H1 (cell line): ENCODE results near the gene FAM169A. TPM values are rescaled to one million over a fixed set of nuclear protein-coding genes. Genes with fewer than 3 reads are reported as not detected.

ENCODE experiments used
- ATF2 ChIP-seq: IDR thresholded peaks from 2 replicates; pipeline ENCODE4 v1.6.1; 2012; ENCODE audit warnings: low read length, inconsistent platforms
- CEBPB ChIP-seq: IDR thresholded peaks from 2 replicates; pipeline ENCODE4 v1.6.1; 2012; ENCODE audit warnings: low read depth, low read length
- CHD2 ChIP-seq: IDR thresholded peaks from 2 replicates; pipeline ENCODE4 v1.6.1; 2012; ENCODE audit warnings: low read length, improper control_type of control experiment
- CTCF ChIP-seq, 3 experiments: IDR thresholded peaks; 1 replicate in 2 of 3; 2 replicates in 1 of 3; pipeline versions ENCODE4 v1.5.1 to v1.6.1; 2011; ENCODE audit warnings: low read length in 3 of 3, mild to moderate bottlenecking in 3 of 3, inconsistent platforms in 2 of 3, low read depth in 1 of 3, moderate library complexity in 1 of 3; ENCODE audit not compliant: insufficient read depth in 1 of 3; ENCODE audit errors: control extremely low read depth in 1 of 3
- EGR1 ChIP-seq: IDR thresholded peaks from 2 replicates; pipeline ENCODE4 v1.6.1; 2011; ENCODE audit warnings: low read depth, low read length, borderline replicate concordance
- EZH2 ChIP-seq: fragments of 200-600 bp; sonication (generic); IDR thresholded peaks from 2 replicates; pipeline ENCODE4 v1.7.1; 2012; ENCODE audit warnings: low read depth, mild to moderate bottlenecking, moderate library complexity, low read length, inconsistent platforms; ENCODE audit not compliant: severe bottlenecking
- GABPA ChIP-seq: IDR thresholded peaks from 2 replicates; pipeline ENCODE4 v1.6.1; 2011; ENCODE audit warnings: mild to moderate bottlenecking, low read length, moderate library complexity, borderline replicate concordance; ENCODE audit not compliant: insufficient read depth
- JUND ChIP-seq: IDR thresholded peaks from 2 replicates; pipeline ENCODE4 v1.6.1; 2011; ENCODE audit warnings: mild to moderate bottlenecking, improper control_type of control experiment, low read length
- KDM1A ChIP-seq: fragments of 200-600, 300-600 bp; sonication (generic); IDR thresholded peaks from 2 replicates; pipeline ENCODE4 v1.7.1; 2016; ENCODE audit warnings: mild to moderate bottlenecking, low read length, borderline replicate concordance
- MAX ChIP-seq: IDR thresholded peaks from 2 replicates; pipeline ENCODE4 v1.6.1; 2012; ENCODE audit warnings: inconsistent platforms
- PHF8 ChIP-seq: fragments of 200-600 bp; sonication (generic); conservative IDR thresholded peaks from 2 replicates; pipeline ENCODE4 v1.7.1; 2012; ENCODE audit warnings: low read depth, mild to moderate bottlenecking, inconsistent platforms, low read length, moderate library complexity
- POLR2AphosphoS5 ChIP-seq: IDR thresholded peaks from 2 replicates; pipeline ENCODE4 v1.6.1; 2011; ENCODE audit warnings: low read depth, low read length
- SIRT6 ChIP-seq: IDR thresholded peaks from one replicate; pipeline ENCODE4 v1.7.1; 2012; ENCODE audit warnings: low read length, inconsistent platforms
- SIX5 ChIP-seq: IDR thresholded peaks from 2 replicates; pipeline ENCODE4 v1.6.1; 2011; ENCODE audit warnings: mild to moderate bottlenecking, low read depth, low read length
- SP2 ChIP-seq: IDR thresholded peaks from 2 replicates; pipeline ENCODE4 v1.6.1; 2012; ENCODE audit warnings: mild to moderate bottlenecking, low read length, inconsistent platforms
- SUZ12 ChIP-seq: fragments of 200-600 bp; sonication (generic); IDR thresholded peaks from 2 replicates; pipeline ENCODE4 v1.6.1; 2012; ENCODE audit warnings: mild to moderate bottlenecking, inconsistent platforms, low read length, moderate library complexity, mixed read lengths
- TBP ChIP-seq: IDR thresholded peaks from 2 replicates; pipeline ENCODE4 v1.6.1; 2011; ENCODE audit warnings: low read depth, low read length, improper control_type of control experiment
- YY1 ChIP-seq: IDR thresholded peaks from 2 replicates; pipeline ENCODE4 v1.6.1; 2011; ENCODE audit warnings: low read depth, mild to moderate bottlenecking, low read length
- polyA plus RNA-seq, 7 experiments: library from polyadenylated mRNA; depleted of rRNA in 3 of 7; stranded (reverse) in 5 of 7; unstranded in 2 of 7; fragments of >200 nt in 5 of 7; fragments of 200-250 nt in 2 of 7; gene quantifications; 1 replicate in 5 of 7; 2 replicates in 1 of 7; 4 replicates in 1 of 7; pipeline versions ENCODE4 v1.2.1 to v1.2.3, GENCODE V29; 2011 to 2013; ENCODE audit warnings: missing spikeins in 2 of 7, mixed read lengths in 2 of 7
- total RNA-seq: library from RNA; stranded (reverse); fragmentation: NEBNext Ultra II Directional; extraction: Animal tissue kit (Norgen Biotek cat#: 25700); gene quantifications from 2 replicates; pipeline ENCODE4 v1.2.1, GENCODE V29; 2021
- TF ChIP-seq, protein P1 (sequence below): IDR thresholded peaks from 2 replicates; pipeline ENCODE4 v1.6.1; 2011; ENCODE audit warnings: low read length, improper control_type of control experiment

The FAM169A gene
- total and polyA plus RNA-seq, 2 of the 8 experiments (the other 6 are each of a cell fraction or from before 2014, with no cell fraction given) = 12.6 to 83.1 TPM

DNA sequence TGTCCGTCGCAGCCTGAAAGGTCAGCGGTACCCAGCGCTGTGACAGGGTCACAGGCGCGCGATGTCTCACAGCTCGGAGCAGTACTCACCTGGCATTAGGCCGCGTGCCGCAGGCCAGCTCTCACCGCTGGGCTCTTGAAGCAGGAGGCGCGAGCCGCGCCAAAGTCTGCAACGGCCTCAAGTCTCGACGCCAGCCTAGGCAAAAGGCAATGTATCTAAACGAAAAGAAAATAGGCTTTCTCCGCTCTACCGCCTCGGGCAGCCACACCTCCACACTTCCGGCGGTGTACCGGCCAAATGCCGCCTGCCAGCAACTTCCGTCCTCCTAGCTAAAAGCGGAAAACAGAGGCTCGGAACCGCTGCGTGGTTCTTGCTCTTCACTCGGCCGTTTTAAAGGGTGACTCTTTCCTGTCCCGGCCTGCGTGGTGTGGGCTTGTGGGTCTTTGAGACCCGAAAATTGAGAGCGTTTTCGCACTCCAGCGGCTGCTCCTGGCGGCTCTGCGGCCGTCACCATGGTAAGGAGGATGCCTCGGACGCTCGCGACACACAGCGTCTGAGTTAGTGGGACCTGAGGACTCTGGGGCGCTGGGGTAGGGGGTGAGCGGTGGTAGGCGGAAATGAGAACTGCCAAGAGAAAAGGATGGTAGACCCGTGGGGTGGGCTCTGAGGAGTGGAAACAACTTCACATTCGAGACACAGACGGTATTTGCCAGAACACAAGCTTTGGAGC, 99.2 kb downstream of the FAM169A start, which contains the start of the genes GFM2 and NSA2 (continued):
- TF ChIP-seq PHF8 = peak; percentile 79
- no peak for TF ChIP-seq SIRT6
- TF ChIP-seq MAX = peak; percentile 73; the same call in 1 of the 2 replicates
- 0 out of 2 replicates have a peak, but pooled peaks have one; percentile 38 for TF ChIP-seq ATF2
- no peak for TF ChIP-seq CTCF (IDR thresholded peaks at IDR 0.05; ENCODE audit: control extremely low read depth in 1 of 3, insufficient read depth in 1 of 3, low read depth in 1 of 3, low read length in 3 of 3)
- TF ChIP-seq CHD2 = no peak
- TF ChIP-seq SP2 = no peak
- 0 out of 2 replicates have a peak, but pooled peaks have one; percentile 45 for TF ChIP-seq YY1
- peak; percentile 93 for TF ChIP-seq EGR1
- 0 out of 2 replicates have a peak, but pooled peaks have one; percentile 7 for TF ChIP-seq POLR2AphosphoS5
- TF ChIP-seq EZH2 = no peak
- TF ChIP-seq TBP = peak; percentile 83
- peak; percentile 34; the same call in 1 of the 2 replicates for TF ChIP-seq SIX5
- TF ChIP-seq SUZ12 = no peak
- TF ChIP-seq JUND = peak; percentile 41; the same call in 1 of the 2 replicates
- no peak for TF ChIP-seq KDM1A
- TF ChIP-seq, protein P1, sequence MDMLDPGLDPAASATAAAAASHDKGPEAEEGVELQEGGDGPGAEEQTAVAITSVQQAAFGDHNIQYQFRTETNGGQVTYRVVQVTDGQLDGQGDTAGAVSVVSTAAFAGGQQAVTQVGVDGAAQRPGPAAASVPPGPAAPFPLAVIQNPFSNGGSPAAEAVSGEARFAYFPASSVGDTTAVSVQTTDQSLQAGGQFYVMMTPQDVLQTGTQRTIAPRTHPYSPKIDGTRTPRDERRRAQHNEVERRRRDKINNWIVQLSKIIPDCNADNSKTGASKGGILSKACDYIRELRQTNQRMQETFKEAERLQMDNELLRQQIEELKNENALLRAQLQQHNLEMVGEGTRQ = peak; percentile 29; the same call in 1 of the 2 replicates
- TF ChIP-seq GABPA = peak; percentile 100
- no peak for TF ChIP-seq CEBPB
